WTC11 (cell line): ENCODE data around the gene B3GAT3.

Experiments
- ATF1 ChIP-seq: sonication (generic); formaldehyde crosslinking; IDR thresholded peaks from 2 replicates; pipeline ENCODE4 v1.8.1; 2023; ENCODE audit warnings: mild to moderate bottlenecking, moderate library complexity, missing genetic modification reagents
- CBFB ChIP-seq: sonication (generic); formaldehyde crosslinking; IDR thresholded peaks from 2 replicates; pipeline ENCODE4 v1.8.1; 2022; ENCODE audit warnings: mild to moderate bottlenecking, low read depth, missing genetic modification reagents
- FOXP1 ChIP-seq: sonication (generic); formaldehyde crosslinking; IDR thresholded peaks from 2 replicates; pipeline ENCODE4 v1.8.0; 2022; ENCODE audit warnings: missing genetic modification reagents, mild to moderate bottlenecking, moderate library complexity, borderline replicate concordance
- NFATC4 ChIP-seq: fragments of 250-450 bp; sonication (Bioruptor Pico); IDR thresholded peaks from 2 replicates; pipeline ENCODE4 v1.9.0; 2021; ENCODE audit warnings: mild to moderate bottlenecking
- NFYB ChIP-seq: sonication (generic); formaldehyde crosslinking; conservative IDR thresholded peaks from 2 replicates; pipeline ENCODE4 v1.8.0; 2022; ENCODE audit warnings: low read depth, missing genetic modification reagents
- SP1 ChIP-seq: sonication (generic); formaldehyde crosslinking; conservative IDR thresholded peaks from 2 replicates; pipeline ENCODE4 v1.8.1; 2022; ENCODE audit warnings: missing genetic modification reagents
- TF ChIP-seq, protein P1 (sequence below): fragments of 200-600 bp; IDR thresholded peaks from 2 replicates; pipeline ENCODE4 v1.8.0; 2022; ENCODE audit warnings: antibody characterized with exemption
- TF ChIP-seq, protein P2 (sequence below): sonication (generic); formaldehyde crosslinking; IDR thresholded peaks from 2 replicates; pipeline ENCODE4 v1.8.0; 2022; ENCODE audit warnings: mild to moderate bottlenecking, missing genetic modification reagents

DNA sequence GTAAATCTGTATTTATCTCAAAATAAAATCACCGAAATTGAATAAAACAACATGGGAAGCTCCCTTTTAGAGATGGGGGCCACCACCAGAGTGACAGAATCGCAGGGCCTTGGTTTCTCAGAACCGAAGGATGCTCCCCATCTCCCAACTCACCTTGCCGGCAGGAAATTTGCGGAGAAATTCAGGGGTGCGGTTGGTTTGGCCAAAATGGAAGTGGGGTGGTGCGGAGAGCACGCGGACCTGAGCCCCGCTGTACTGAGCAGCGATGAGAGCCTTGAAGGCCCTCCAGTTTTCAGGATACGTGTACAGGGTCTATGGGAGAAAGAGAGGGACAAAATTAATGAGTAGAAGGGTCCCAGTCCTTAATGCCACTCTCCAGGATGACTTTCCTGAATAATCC, 49.4 kb downstream of the B3GAT3 start:
- TF ChIP-seq NFATC4 (no peak), FOXP1 (no peak), NFYB (CRISPR knock-in tag) (no peak), CBFB (no peak), ATF1 (no peak), SP1 (CRISPR knock-in tag) (no peak)
- TF ChIP-seq, protein P1, sequence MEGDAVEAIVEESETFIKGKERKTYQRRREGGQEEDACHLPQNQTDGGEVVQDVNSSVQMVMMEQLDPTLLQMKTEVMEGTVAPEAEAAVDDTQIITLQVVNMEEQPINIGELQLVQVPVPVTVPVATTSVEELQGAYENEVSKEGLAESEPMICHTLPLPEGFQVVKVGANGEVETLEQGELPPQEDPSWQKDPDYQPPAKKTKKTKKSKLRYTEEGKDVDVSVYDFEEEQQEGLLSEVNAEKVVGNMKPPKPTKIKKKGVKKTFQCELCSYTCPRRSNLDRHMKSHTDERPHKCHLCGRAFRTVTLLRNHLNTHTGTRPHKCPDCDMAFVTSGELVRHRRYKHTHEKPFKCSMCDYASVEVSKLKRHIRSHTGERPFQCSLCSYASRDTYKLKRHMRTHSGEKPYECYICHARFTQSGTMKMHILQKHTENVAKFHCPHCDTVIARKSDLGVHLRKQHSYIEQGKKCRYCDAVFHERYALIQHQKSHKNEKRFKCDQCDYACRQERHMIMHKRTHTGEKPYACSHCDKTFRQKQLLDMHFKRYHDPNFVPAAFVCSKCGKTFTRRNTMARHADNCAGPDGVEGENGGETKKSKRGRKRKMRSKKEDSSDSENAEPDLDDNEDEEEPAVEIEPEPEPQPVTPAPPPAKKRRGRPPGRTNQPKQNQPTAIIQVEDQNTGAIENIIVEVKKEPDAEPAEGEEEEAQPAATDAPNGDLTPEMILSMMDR, result no peak
- TF ChIP-seq, protein P2, sequence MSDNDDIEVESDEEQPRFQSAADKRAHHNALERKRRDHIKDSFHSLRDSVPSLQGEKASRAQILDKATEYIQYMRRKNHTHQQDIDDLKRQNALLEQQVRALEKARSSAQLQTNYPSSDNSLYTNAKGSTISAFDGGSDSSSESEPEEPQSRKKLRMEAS, result no peak
